ENCODE measurements around the gene GBGT1.

Gene GBGT1

GRCh38 chr9:133124123-133124906 lies 39.4 kb downstream of the GBGT1 start:
- no peak for DNase-seq

GRCh38 chr9:133122935-133123611 lies 40.6 kb downstream of the GBGT1 start:
- DNase-seq: no peak

GRCh38 chr9:133122605-133122934 lies 41.1 kb downstream of the GBGT1 start:
- DNase-seq: no peak

GRCh38 chr9:133121915-133122550 lies 41.7 kb downstream of the GBGT1 start:
- DNase-seq: no peak

- peak; percentile 89 for DNase-seq
Observed at GRCh38 chr9:133121198-133121914, 42.4 kb downstream of the GBGT1 start, which contains the start of gene RALGDS. Gene RALGDS, minus strand, starts transcription at chr9:133121240. Its CDS starts 86 bp downstream, at chr9:133121154.

- DNase-seq: no peak
Observed at GRCh38 chr9:133120501-133121197, 43.1 kb downstream of the GBGT1 start.

- no peak for DNase-seq
Observed at GRCh38 chr9:133119846-133120500, 43.7 kb downstream of the GBGT1 start.

GRCh38 chr9:133119103-133119845 lies 44.4 kb downstream of the GBGT1 start:
- DNase-seq: no peak

GRCh38 chr9:133118568-133118967 lies 45.1 kb downstream of the GBGT1 start:
- no peak for DNase-seq

GRCh38 chr9:133118179-133118520 lies 45.6 kb downstream of the GBGT1 start:
- no peak for DNase-seq

GRCh38 chr9:133117271-133118178 lies 46.2 kb downstream of the GBGT1 start:
- DNase-seq: no peak

- no peak for DNase-seq
Observed at GRCh38 chr9:133116346-133117231, 47.1 kb downstream of the GBGT1 start.

GRCh38 chr9:133115604-133116345 lies 47.9 kb downstream of the GBGT1 start:
- DNase-seq: peak; percentile 78

GRCh38 chr9:133114886-133115603 lies 48.7 kb downstream of the GBGT1 start:
- no peak for DNase-seq

- DNase-seq: no peak
Observed at GRCh38 chr9:133113949-133114885, 49.5 kb downstream of the GBGT1 start.

GRCh38 chr9:133113163-133113948 lies 50.4 kb downstream of the GBGT1 start:
- DNase-seq: no peak
